Measurements from ENCODE around the gene E4F1. TPM values are rescaled to one million over a fixed set of nuclear protein-coding genes. Genes with fewer than 3 reads are reported as not detected.

Gene E4F1
- total and polyA plus RNA-seq, 2 of the 13 experiments (the other 11 are each of a cell fraction or from before 2014, with no cell fraction given): 13.8 to 19.5 TPM

GRCh38 chr16:2282262-2282661 lies 58.9 kb downstream of the E4F1 start:
- Histone ChIP-seq H3K4me3 (replicated peaks in 1 of 3; ENCODE audit: insufficient read depth in 1 of 3, low read depth in 2 of 3, low read length in 3 of 3) (no peak overlapping the region), H3K79me2 (ENCODE audit: insufficient read depth, low read length) (no peaks in the 10 kb centered on the region), H3K9me3 (ENCODE audit: low read length) (no peaks in the 10 kb centered on the region), H4K20me1 (ENCODE audit: insufficient read depth, low read length) (no peaks in the 10 kb centered on the region), H3K36me3 (replicated peaks in 1 of 2; ENCODE audit: control insufficient read depth in 1 of 2, insufficient read depth in 2 of 2, low read length in 2 of 2) (no peaks in the 10 kb centered on the region), H3K9ac (ENCODE audit: insufficient read depth, low read depth, low read length) (no peak overlapping the region), H3K27ac (ENCODE audit: extremely low read length, insufficient read depth, low read length) (no peak overlapping the region), H3K27me3 (ENCODE audit: control insufficient read depth in 1 of 2, insufficient read depth in 2 of 2, low read length in 2 of 2) (peaks cover 31 to 86% of the 10 kb centered on the region in 2 experiments; a peak in 4 of 5 replicates), H2AFZ (ENCODE audit: low read length) (no peak overlapping the region), H3K4me1 (ENCODE audit: insufficient read depth, low read length) (peaks cover 10% of the 10 kb centered on the region; the same call in 1 of the 2 replicates), H3K4me2 (ENCODE audit: low read depth, low read length) (no peak overlapping the region)
- ChIA-PET CTCF (ENCODE audit: low intra/inter-chr PET ratio, low total read pairs) (no interaction called here), POLR2A (no interaction called here)
- ATAC-seq (no peak), DNase-seq (ENCODE audit: low spot score) (no peak), FAIRE-seq (no peak)
- TF ChIP-seq ZNF263 (CRISPR knock-in tag; IDR thresholded peaks at IDR 0.05) (no peak), ZNF296 (CRISPR knock-in tag; conservative IDR thresholded peaks at IDR 0.05) (no peak), RARA (CRISPR knock-in tag; IDR thresholded peaks at IDR 0.05) (no peak), NCOA1 (CRISPR knock-in tag; IDR thresholded peaks at IDR 0.05) (no peak), ZNF124 (CRISPR knock-in tag; IDR thresholded peaks at IDR 0.05) (no peak), ISX (CRISPR knock-in tag; conservative IDR thresholded peaks at IDR 0.05) (no peak)
- WGBS (ENCODE audit: low lambda C conversion rate): 6% methylated on average over 5 of the region's 5 CpGs
- intact Hi-C loops (cut with micrococcal nuclease; ENCODE audit: unreplicated experiment): no loop called here
- in situ Hi-C loops (cut with HindIII; ENCODE audit: extremely low pct_ligation_motif_present, low pct_unique_long_range_greater_than_20kb): no loop called here
- BruUV-seq (replicated peaks): no TSS peak

DNA sequence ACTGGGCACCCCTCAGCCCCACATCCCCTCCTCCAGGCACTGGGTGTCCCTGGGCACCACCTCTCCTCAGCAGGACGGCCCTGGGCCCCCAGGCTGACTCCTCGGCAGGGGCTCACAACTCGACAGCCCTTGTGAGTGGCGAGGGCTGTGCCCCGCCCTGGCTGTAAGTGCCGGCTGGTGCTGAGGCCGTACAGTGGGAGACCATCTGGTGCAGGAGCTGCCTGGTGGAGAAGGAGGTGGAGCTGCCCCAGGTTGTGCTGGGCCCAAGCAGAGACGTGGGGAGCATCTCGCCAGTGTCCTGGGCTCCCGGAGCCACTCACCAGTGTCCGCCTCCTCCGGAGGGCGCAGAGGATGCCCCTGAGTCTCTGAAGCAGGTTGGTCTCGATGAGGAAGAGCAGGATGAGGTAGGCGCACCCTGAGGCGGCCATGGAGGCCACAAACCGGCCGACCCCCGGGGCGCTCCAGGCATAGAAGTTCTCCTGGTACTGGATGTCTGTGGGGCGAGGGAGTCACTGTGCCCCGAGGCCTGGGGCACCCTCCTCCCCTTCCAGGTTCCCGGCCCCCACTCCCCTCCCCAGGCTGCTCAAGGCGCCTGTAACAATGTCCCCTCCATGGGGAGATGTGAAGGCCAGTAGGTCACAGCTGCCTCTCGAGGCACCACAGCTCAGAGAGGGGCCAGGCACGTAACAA lies 59.6 kb downstream of the E4F1 start:
- in situ Hi-C loops (cut with HindIII; ENCODE audit: extremely low pct_ligation_motif_present, low pct_unique_long_range_greater_than_20kb): no loop called here
- CTCF ChIA-PET (ENCODE audit: low intra/inter-chr PET ratio, low total read pairs): no interaction called here
- TF ChIP-seq, protein P1, sequence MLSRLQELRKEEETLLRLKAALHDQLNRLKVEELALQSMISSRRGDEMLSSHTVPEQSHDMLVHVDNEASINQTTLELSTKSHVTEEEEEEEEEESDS (CRISPR knock-in tag; IDR thresholded peaks at IDR 0.05; ENCODE audit: borderline replicate concordance): no peak
- no peak for TF ChIP-seq CBX2 (IDR thresholded peaks at IDR 0.05; ENCODE audit: low read depth, low read length)
- no peak for TF ChIP-seq CBX2 (CRISPR knock-in tag; IDR thresholded peaks at IDR 0.05; ENCODE audit: low read depth)
- no peak for TF ChIP-seq CERS6 (CRISPR knock-in tag; IDR thresholded peaks at IDR 0.05)
- no peak for TF ChIP-seq JDP2 (CRISPR knock-in tag; IDR thresholded peaks at IDR 0.05; ENCODE audit: borderline replicate concordance)
- no peak for TF ChIP-seq HNF4A (CRISPR knock-in tag; IDR thresholded peaks at IDR 0.05)
- TF ChIP-seq, protein P2, sequence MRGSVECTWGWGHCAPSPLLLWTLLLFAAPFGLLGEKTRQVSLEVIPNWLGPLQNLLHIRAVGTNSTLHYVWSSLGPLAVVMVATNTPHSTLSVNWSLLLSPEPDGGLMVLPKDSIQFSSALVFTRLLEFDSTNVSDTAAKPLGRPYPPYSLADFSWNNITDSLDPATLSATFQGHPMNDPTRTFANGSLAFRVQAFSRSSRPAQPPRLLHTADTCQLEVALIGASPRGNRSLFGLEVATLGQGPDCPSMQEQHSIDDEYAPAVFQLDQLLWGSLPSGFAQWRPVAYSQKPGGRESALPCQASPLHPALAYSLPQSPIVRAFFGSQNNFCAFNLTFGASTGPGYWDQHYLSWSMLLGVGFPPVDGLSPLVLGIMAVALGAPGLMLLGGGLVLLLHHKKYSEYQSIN (CRISPR knock-in tag; IDR thresholded peaks at IDR 0.05; ENCODE audit: borderline replicate concordance): no peak
- TF ChIP-seq NONO (IDR thresholded peaks at IDR 0.05): no peak
- no peak for TF ChIP-seq NONO (CRISPR knock-in tag; conservative IDR thresholded peaks at IDR 0.05)
- TF ChIP-seq ZNF556 (CRISPR knock-in tag; IDR thresholded peaks at IDR 0.05; ENCODE audit: borderline replicate concordance): no peak
- TF ChIP-seq ZSCAN9 (CRISPR knock-in tag; IDR thresholded peaks at IDR 0.05; ENCODE audit: borderline replicate concordance): no peak
- TF ChIP-seq SMARCC2 (IDR thresholded peaks at IDR 0.05): no peak

More for the DNA sequence above, 59.6 kb downstream of the E4F1 start:
- WGBS (ENCODE audit: low lambda C conversion rate): 8% methylated on average over 4 of the region's 26 CpGs
- BruUV-seq (replicated peaks): no TSS peak
- H3K27ac ChIP-seq (ENCODE audit: extremely low read length, insufficient read depth, low read length): no peak overlapping the region
- ATAC-seq (no peak), DNase-seq (ENCODE audit: low spot score) (no peak), FAIRE-seq (no peak)
- no peak overlapping the region for H3K4me3 ChIP-seq (replicated peaks in 1 of 3; ENCODE audit: insufficient read depth in 1 of 3, low read depth in 2 of 3, low read length in 3 of 3)
- H3K36me3 ChIP-seq (replicated peaks in 1 of 2; ENCODE audit: control insufficient read depth in 1 of 2, insufficient read depth in 2 of 2, low read length in 2 of 2): no peaks in the 10 kb centered on the region
- peaks cover 3% of the 10 kb centered on the region; the same call in 1 of the 2 replicates for H3K4me1 ChIP-seq (ENCODE audit: insufficient read depth, low read length)
- no peaks in the 10 kb centered on the region for H4K20me1 ChIP-seq (ENCODE audit: insufficient read depth, low read length)
- H2AFZ ChIP-seq (ENCODE audit: low read length): no peak overlapping the region
- POLR2A ChIA-PET: no interaction called here
- peaks cover 31 to 86% of the 10 kb centered on the region in 2 experiments; a peak in 4 of 5 replicates for H3K27me3 ChIP-seq (ENCODE audit: control insufficient read depth in 1 of 2, insufficient read depth in 2 of 2, low read length in 2 of 2)
- no peaks in the 10 kb centered on the region for H3K9me3 ChIP-seq (ENCODE audit: low read length)
- no peak overlapping the region for H3K9ac ChIP-seq (ENCODE audit: insufficient read depth, low read depth, low read length)
- intact Hi-C loops (cut with micrococcal nuclease; ENCODE audit: unreplicated experiment): no loop called here
- H3K79me2 ChIP-seq (ENCODE audit: insufficient read depth, low read length): no peaks in the 10 kb centered on the region
- no peak overlapping the region for H3K4me2 ChIP-seq (ENCODE audit: low read depth, low read length)
